ENCODE measurements around the gene CAMK2A. TPM values are rescaled to one million over a fixed set of nuclear protein-coding genes. Genes with fewer than 3 reads are reported as not detected.

The CAMK2A gene
- total RNA-seq, 2 experiments from 2014 or later, result not detected

GRCh38 chr5:150322202-150322601 is 32.6 kb upstream of the CAMK2A start:
- DNase-seq, result no peak
- Mint-ChIP-seq H3K4me3 (no peak overlapping the region), H3K27ac (no peak overlapping the region), H3K27me3 (peaks cover 3% of the 10 kb centered on the region), H3K36me3 (ENCODE audit: low read depth) (no peaks in the 10 kb centered on the region), H3K4me1 (peaks cover 4% of the 10 kb centered on the region), H3K9me3 (peaks cover 2% of the 10 kb centered on the region)
- ChIA-PET POLR2A (no interaction called here), CTCF (interaction anchor here (1.5 kb wide), 1 partner anchor 13 kb away, joined by 3 read pairs; no protein-coding TSS in a partner anchor)

GRCh38 chr5:150321784-150322183 is 32.2 kb upstream of the CAMK2A start:
- CTCF ChIA-PET, result interaction anchor here (1.5 kb wide), 1 partner anchor 13 kb away, joined by 3 read pairs; no protein-coding TSS in a partner anchor
- Mint-ChIP-seq H3K4me3 (no peak overlapping the region), H3K27ac (no peak overlapping the region), H3K4me1 (peaks cover 4% of the 10 kb centered on the region), H3K36me3 (ENCODE audit: low read depth) (no peaks in the 10 kb centered on the region), H3K9me3 (peaks cover 2% of the 10 kb centered on the region), H3K27me3 (peaks cover 3% of the 10 kb centered on the region)
- no peak for DNase-seq
- POLR2A ChIA-PET, result no interaction called here

- CTCF ChIA-PET, result interaction anchor here (1.5 kb wide), 1 partner anchor 14 kb away, joined by 3 read pairs; no protein-coding TSS in a partner anchor
- Mint-ChIP-seq H3K4me3 (no peak overlapping the region), H3K27me3 (no peaks in the 10 kb centered on the region), H3K27ac (no peak overlapping the region), H3K36me3 (ENCODE audit: low read depth) (no peaks in the 10 kb centered on the region), H3K4me1 (peaks cover 4% of the 10 kb centered on the region), H3K9me3 (peaks cover 2% of the 10 kb centered on the region)
- POLR2A ChIA-PET, result no interaction called here
- DNase-seq, result no peak
These were observed 31.6 kb upstream of the CAMK2A start for GRCh38 chr5:150321211-150321610.

GRCh38 chr5:150320044-150320613 is 30.6 kb upstream of the CAMK2A start:
- peaks cover 2% of the 10 kb centered on the region for H3K9me3 Mint-ChIP-seq
- CTCF ChIA-PET, result interaction anchor here (0.5 to 1.1 kb wide), 5 partner anchors 32 to 404 kb away, joined by 3 to 5 read pairs (median 3); no protein-coding TSS in a partner anchor

GRCh38 chr5:150319484-150319790 is 29.9 kb upstream of the CAMK2A start:
- no peak for DNase-seq
- Mint-ChIP-seq H3K9me3 (peaks cover 2% of the 10 kb centered on the region), H3K4me1 (peaks cover 4% of the 10 kb centered on the region), H3K27me3 (no peaks in the 10 kb centered on the region), H3K4me3 (no peak overlapping the region), H3K36me3 (ENCODE audit: low read depth) (no peaks in the 10 kb centered on the region), H3K27ac (no peak overlapping the region)
- ChIA-PET CTCF (interaction anchor here (0.7 to 1.1 kb wide), 5 partner anchors 9 to 403 kb away, joined by 3 to 5 read pairs (median 3); partner anchors contain the start of gene ARSI), POLR2A (no interaction called here)

More at GRCh38 chr5:150320044-150320613, 30.6 kb upstream of the CAMK2A start:
- POLR2A ChIA-PET, result no interaction called here
- H3K4me1 Mint-ChIP-seq, result peaks cover 4% of the 10 kb centered on the region
- H3K4me3 Mint-ChIP-seq, result no peak overlapping the region
- DNase-seq, result no peak
- H3K27me3 Mint-ChIP-seq, result no peaks in the 10 kb centered on the region
- H3K27ac Mint-ChIP-seq, result no peak overlapping the region
- no peaks in the 10 kb centered on the region for H3K36me3 Mint-ChIP-seq (ENCODE audit: low read depth)

- ChIA-PET POLR2A (no interaction called here), CTCF (interaction anchor here (0.9 to 1.1 kb wide), 4 partner anchors 9 to 32 kb away, joined by 3 to 4 read pairs (median 3); partner anchors contain the start of gene ARSI)
- DNase-seq, result no peak
- Mint-ChIP-seq H3K9me3 (peaks cover 2% of the 10 kb centered on the region), H3K27ac (no peak overlapping the region), H3K36me3 (ENCODE audit: low read depth) (no peaks in the 10 kb centered on the region), H3K4me3 (no peak overlapping the region), H3K27me3 (no peaks in the 10 kb centered on the region), H3K4me1 (peaks cover 4% of the 10 kb centered on the region)
These were observed 29.3 kb upstream of the CAMK2A start for GRCh38 chr5:150318613-150319483.

- DNase-seq, result no peak
- CTCF ChIA-PET, result interaction anchor here (1.5 kb wide), 1 partner anchor 82 kb away, joined by 4 read pairs; no protein-coding TSS in a partner anchor
- POLR2A ChIA-PET, result no interaction called here
- Mint-ChIP-seq H3K4me3 (no peak overlapping the region), H3K27ac (no peak overlapping the region), H3K4me1 (peaks cover 4% of the 10 kb centered on the region), H3K9me3 (peaks cover 2% of the 10 kb centered on the region), H3K27me3 (peaks cover 3% of the 10 kb centered on the region), H3K36me3 (ENCODE audit: low read depth) (no peaks in the 10 kb centered on the region)
These were observed 27.8 kb upstream of the CAMK2A start for GRCh38 chr5:150317048-150318003.

GRCh38 chr5:150316320-150316719 is 26.7 kb upstream of the CAMK2A start:
- H3K9me3 Mint-ChIP-seq, result no peaks in the 10 kb centered on the region
- POLR2A ChIA-PET, result no interaction called here
- no peak overlapping the region for H3K27ac Mint-ChIP-seq

GRCh38 chr5:150315245-150315644 is 25.7 kb upstream of the CAMK2A start:
- CTCF ChIA-PET, result no interaction called here
- H3K9me3 Mint-ChIP-seq, result no peaks in the 10 kb centered on the region
- no peaks in the 10 kb centered on the region for H3K4me1 Mint-ChIP-seq
- POLR2A ChIA-PET, result no interaction called here
- DNase-seq, result no peak
- H3K27ac Mint-ChIP-seq, result no peak overlapping the region
- H3K36me3 Mint-ChIP-seq (ENCODE audit: low read depth), result no peaks in the 10 kb centered on the region
- H3K27me3 Mint-ChIP-seq, result peaks cover 5% of the 10 kb centered on the region
- H3K4me3 Mint-ChIP-seq, result no peak overlapping the region

More at GRCh38 chr5:150316320-150316719, 26.7 kb upstream of the CAMK2A start:
- no peak overlapping the region for H3K4me3 Mint-ChIP-seq
- peaks cover 3% of the 10 kb centered on the region for H3K27me3 Mint-ChIP-seq
- CTCF ChIA-PET, result interaction anchor here (1.0 to 1.5 kb wide), 2 partner anchors 16 to 83 kb away, joined by 4 read pairs; no protein-coding TSS in a partner anchor
- DNase-seq, result no peak
- no peaks in the 10 kb centered on the region for H3K36me3 Mint-ChIP-seq (ENCODE audit: low read depth)
- H3K4me1 Mint-ChIP-seq, result no peaks in the 10 kb centered on the region

- Mint-ChIP-seq H3K27ac (no peak overlapping the region), H3K4me1 (no peaks in the 10 kb centered on the region), H3K4me3 (no peak overlapping the region), H3K9me3 (no peaks in the 10 kb centered on the region), H3K36me3 (ENCODE audit: low read depth) (no peaks in the 10 kb centered on the region), H3K27me3 (peaks cover 5% of the 10 kb centered on the region)
- CTCF ChIA-PET, result no interaction called here
- POLR2A ChIA-PET, result no interaction called here
- DNase-seq, result no peak
These were observed 24.5 kb upstream of the CAMK2A start for GRCh38 chr5:150313921-150314716.

GRCh38 chr5:150313501-150313900 is 23.9 kb upstream of the CAMK2A start:
- peaks cover 5% of the 10 kb centered on the region for H3K27me3 Mint-ChIP-seq
- H3K4me1 Mint-ChIP-seq, result no peaks in the 10 kb centered on the region
- H3K36me3 Mint-ChIP-seq (ENCODE audit: low read depth), result no peaks in the 10 kb centered on the region
- H3K9me3 Mint-ChIP-seq, result no peaks in the 10 kb centered on the region
- no peak for DNase-seq
- H3K27ac Mint-ChIP-seq, result no peak overlapping the region
- H3K4me3 Mint-ChIP-seq, result no peak overlapping the region
- ChIA-PET CTCF (no interaction called here), POLR2A (no interaction called here)

GRCh38 chr5:150312518-150312917 is 22.9 kb upstream of the CAMK2A start:
- no peak overlapping the region for H3K27ac Mint-ChIP-seq
- DNase-seq, result no peak
- peaks cover 5% of the 10 kb centered on the region for H3K27me3 Mint-ChIP-seq
- CTCF ChIA-PET, result interaction anchor here (0.7 kb wide), 1 partner anchor 41 kb away, joined by 3 read pairs; no protein-coding TSS in a partner anchor
- no peaks in the 10 kb centered on the region for H3K36me3 Mint-ChIP-seq (ENCODE audit: low read depth)
- H3K4me3 Mint-ChIP-seq, result no peak overlapping the region
- no peaks in the 10 kb centered on the region for H3K9me3 Mint-ChIP-seq
- H3K4me1 Mint-ChIP-seq, result no peaks in the 10 kb centered on the region
- POLR2A ChIA-PET, result no interaction called here
